Measurements from ENCODE around the gene G6PD. TPM values are rescaled to one million over a fixed set of nuclear protein-coding genes. Genes with fewer than 3 reads are reported as not detected.
A peak's percentile ranks its signal among the peaks of the same experiment; 100 is the strongest.
"Not testable (repeated sequence)": the region's sequence is repeated elsewhere in the genome, so short reads cannot be mapped to it uniquely, and the experiment has no call there.

The G6PD gene
- total RNA-seq, 1 experiment from 2014 or later: 180 TPM

- H3K9me3 Mint-ChIP-seq (ENCODE audit: low read depth, unreplicated experiment); H3K36me3 Mint-ChIP-seq (ENCODE audit: insufficient read depth, unreplicated experiment); H3K4me3 Mint-ChIP-seq (ENCODE audit: low read depth, unreplicated experiment); DNase-seq; BruUV-seq (replicated peaks); H3K27me3 Mint-ChIP-seq (ENCODE audit: unreplicated experiment); CTCF ChIA-PET; H3K27ac Mint-ChIP-seq (ENCODE audit: unreplicated experiment); intact Hi-C loops (cut with micrococcal nuclease; ENCODE audit: unreplicated experiment); H3K4me1 Mint-ChIP-seq (ENCODE audit: low read depth, unreplicated experiment): not testable (repeated sequence)
These were observed 12.2 kb upstream of the G6PD start for GRCh38 chrX:154558896-154559295.

DNA sequence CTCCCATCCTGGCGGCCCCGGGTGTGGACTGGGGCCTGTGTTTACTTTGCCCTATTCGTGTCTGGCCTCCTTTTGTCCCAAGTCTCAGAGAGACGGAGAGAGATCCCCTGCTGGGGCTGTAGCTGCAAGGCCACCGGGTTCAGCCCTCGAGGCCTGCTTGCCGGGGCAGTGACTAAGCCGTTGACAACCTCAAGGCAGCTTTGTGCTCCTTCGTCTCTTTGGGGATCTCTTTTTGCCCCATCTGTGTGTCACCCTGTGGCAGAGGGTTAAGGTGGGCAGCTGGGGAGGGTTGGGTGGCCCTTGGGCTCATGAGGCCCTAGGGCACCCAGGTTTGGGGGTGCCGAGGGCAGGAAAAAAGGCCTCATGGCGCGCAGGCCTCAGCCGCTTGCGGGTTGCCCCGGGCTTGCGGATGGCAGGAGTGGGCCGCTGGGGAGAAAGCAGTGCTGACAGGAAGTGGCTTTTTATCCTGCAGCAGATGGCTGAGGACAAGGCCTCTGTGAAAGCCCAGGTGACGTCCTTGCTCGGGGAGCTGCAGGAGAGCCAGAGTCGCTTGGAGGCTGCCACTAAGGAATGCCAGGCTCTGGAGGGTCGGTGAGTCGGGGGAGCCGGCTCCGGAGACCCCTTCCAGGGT is 11.5 kb upstream of the G6PD start:
- DNase-seq; BruUV-seq (replicated peaks); H3K27me3 Mint-ChIP-seq (ENCODE audit: unreplicated experiment); H3K4me1 Mint-ChIP-seq (ENCODE audit: low read depth, unreplicated experiment); H3K4me3 Mint-ChIP-seq (ENCODE audit: low read depth, unreplicated experiment); H3K27ac Mint-ChIP-seq (ENCODE audit: unreplicated experiment); intact Hi-C loops (cut with micrococcal nuclease; ENCODE audit: unreplicated experiment); CTCF ChIA-PET; H3K36me3 Mint-ChIP-seq (ENCODE audit: insufficient read depth, unreplicated experiment); H3K9me3 Mint-ChIP-seq (ENCODE audit: low read depth, unreplicated experiment): not testable (repeated sequence)

- H3K27ac Mint-ChIP-seq (ENCODE audit: unreplicated experiment); DNase-seq; intact Hi-C loops (cut with micrococcal nuclease; ENCODE audit: unreplicated experiment); H3K4me3 Mint-ChIP-seq (ENCODE audit: low read depth, unreplicated experiment); H3K9me3 Mint-ChIP-seq (ENCODE audit: low read depth, unreplicated experiment); H3K27me3 Mint-ChIP-seq (ENCODE audit: unreplicated experiment); CTCF ChIA-PET; BruUV-seq (replicated peaks): not testable (repeated sequence)
- H3K36me3 Mint-ChIP-seq (ENCODE audit: insufficient read depth, unreplicated experiment): peaks cover 35% of the 10 kb centered on the region
- peaks cover 14% of the 10 kb centered on the region for H3K4me1 Mint-ChIP-seq (ENCODE audit: low read depth, unreplicated experiment)
These were observed 5.6 kb upstream of the G6PD start for GRCh38 chrX:154552112-154552806.

DNA sequence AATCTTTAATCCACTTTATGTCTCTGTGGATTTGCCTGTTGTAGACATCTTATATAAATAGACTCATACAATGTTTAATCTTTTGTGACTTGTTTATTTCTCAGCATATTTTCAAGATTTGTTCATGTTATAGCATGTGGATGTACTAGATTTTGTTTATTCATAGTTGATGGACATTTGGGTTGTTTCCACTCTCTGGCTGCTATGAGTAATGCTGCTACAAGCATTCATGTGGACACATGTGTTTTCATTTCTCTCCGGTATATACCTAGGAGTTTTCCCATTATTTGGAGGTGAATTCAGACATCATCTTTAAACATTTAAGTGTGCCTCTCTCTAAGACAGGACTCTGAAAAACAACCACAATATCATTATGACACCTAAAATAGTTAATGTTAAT is 3.1 kb upstream of the G6PD start:
- Mint-ChIP-seq H3K27ac (ENCODE audit: unreplicated experiment) (no peak overlapping the region), H3K27me3 (ENCODE audit: unreplicated experiment) (no peaks in the 10 kb centered on the region), H3K36me3 (ENCODE audit: insufficient read depth, unreplicated experiment) (peaks cover 60% of the 10 kb centered on the region), H3K9me3 (ENCODE audit: low read depth, unreplicated experiment) (no peaks in the 10 kb centered on the region), H3K4me3 (ENCODE audit: low read depth, unreplicated experiment) (peak overlapping the region; percentile 39), H3K4me1 (ENCODE audit: low read depth, unreplicated experiment) (peaks cover 14% of the 10 kb centered on the region)
- TF ChIP-seq, protein P1, sequence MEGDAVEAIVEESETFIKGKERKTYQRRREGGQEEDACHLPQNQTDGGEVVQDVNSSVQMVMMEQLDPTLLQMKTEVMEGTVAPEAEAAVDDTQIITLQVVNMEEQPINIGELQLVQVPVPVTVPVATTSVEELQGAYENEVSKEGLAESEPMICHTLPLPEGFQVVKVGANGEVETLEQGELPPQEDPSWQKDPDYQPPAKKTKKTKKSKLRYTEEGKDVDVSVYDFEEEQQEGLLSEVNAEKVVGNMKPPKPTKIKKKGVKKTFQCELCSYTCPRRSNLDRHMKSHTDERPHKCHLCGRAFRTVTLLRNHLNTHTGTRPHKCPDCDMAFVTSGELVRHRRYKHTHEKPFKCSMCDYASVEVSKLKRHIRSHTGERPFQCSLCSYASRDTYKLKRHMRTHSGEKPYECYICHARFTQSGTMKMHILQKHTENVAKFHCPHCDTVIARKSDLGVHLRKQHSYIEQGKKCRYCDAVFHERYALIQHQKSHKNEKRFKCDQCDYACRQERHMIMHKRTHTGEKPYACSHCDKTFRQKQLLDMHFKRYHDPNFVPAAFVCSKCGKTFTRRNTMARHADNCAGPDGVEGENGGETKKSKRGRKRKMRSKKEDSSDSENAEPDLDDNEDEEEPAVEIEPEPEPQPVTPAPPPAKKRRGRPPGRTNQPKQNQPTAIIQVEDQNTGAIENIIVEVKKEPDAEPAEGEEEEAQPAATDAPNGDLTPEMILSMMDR (IDR thresholded peaks at IDR 0.05; ENCODE audit: unreplicated experiment): no peak
- DNase-seq: no peak
- no TSS peak for BruUV-seq (replicated peaks)
- intact Hi-C loops (cut with micrococcal nuclease; ENCODE audit: unreplicated experiment): no loop called here
- CTCF ChIA-PET: no interaction called here

- intact Hi-C loops (cut with micrococcal nuclease; ENCODE audit: unreplicated experiment): no loop called here
- Mint-ChIP-seq H3K4me1 (ENCODE audit: low read depth, unreplicated experiment) (peaks cover 17% of the 10 kb centered on the region), H3K9me3 (ENCODE audit: low read depth, unreplicated experiment) (no peaks in the 10 kb centered on the region), H3K27ac (ENCODE audit: unreplicated experiment) (peak overlapping the region; percentile 96), H3K36me3 (ENCODE audit: insufficient read depth, unreplicated experiment) (peaks cover 55% of the 10 kb centered on the region), H3K27me3 (ENCODE audit: unreplicated experiment) (no peaks in the 10 kb centered on the region), H3K4me3 (ENCODE audit: low read depth, unreplicated experiment) (peak overlapping the region; percentile 90)
- CTCF ChIA-PET: no interaction called here
- TF ChIP-seq, protein P1 (IDR thresholded peaks at IDR 0.05; ENCODE audit: unreplicated experiment): no peak
- BruUV-seq (replicated peaks): no TSS peak
- no peak for DNase-seq
These were observed 1.3 kb upstream of the G6PD start for GRCh38 chrX:154548028-154548316.

All from Calu3 (cell line).